ENCODE measurements around the gene GRIK1.
A peak's percentile ranks its signal among the peaks of the same experiment; 100 is the strongest.
"Not testable (repeated sequence)": the region's sequence is repeated elsewhere in the genome, so short reads cannot be mapped to it uniquely, and the experiment has no call there.

GRIK1 gene

GRCh38 chr21:29606613-29607012 lies 333.2 kb downstream of the GRIK1 start:
- no peak for DNase-seq (ENCODE audit: low spot score)

- not testable (repeated sequence) for DNase-seq (ENCODE audit: low spot score)
Measured at GRCh38 chr21:29605219-29605618, 334.6 kb downstream of the GRIK1 start.

GRCh38 chr21:29604076-29604475 lies 335.7 kb downstream of the GRIK1 start:
- no peak for DNase-seq (ENCODE audit: low spot score)

- no peak for DNase-seq (ENCODE audit: low spot score)
Measured at GRCh38 chr21:29601047-29601446, 338.7 kb downstream of the GRIK1 start.

- DNase-seq (ENCODE audit: low spot score), result no peak
Measured at GRCh38 chr21:29586696-29587095, 353.1 kb downstream of the GRIK1 start.

- no peak for DNase-seq (ENCODE audit: low spot score)
Measured at GRCh38 chr21:29585462-29585861, 354.3 kb downstream of the GRIK1 start.

GRCh38 chr21:29583424-29583924 lies 356.3 kb downstream of the GRIK1 start:
- no peak for DNase-seq (ENCODE audit: low spot score)

- no peak for DNase-seq (ENCODE audit: low spot score)
Measured at GRCh38 chr21:29582855-29583254, 356.9 kb downstream of the GRIK1 start.

- no peak for DNase-seq (ENCODE audit: low spot score)
Measured at GRCh38 chr21:29581393-29581792, 358.4 kb downstream of the GRIK1 start.

GRCh38 chr21:29580732-29581285 lies 359.0 kb downstream of the GRIK1 start:
- no peak for DNase-seq (ENCODE audit: low spot score)

GRCh38 chr21:29578306-29578705 lies 361.5 kb downstream of the GRIK1 start:
- DNase-seq (ENCODE audit: low spot score), result no peak

- DNase-seq (ENCODE audit: low spot score), result no peak
Measured at GRCh38 chr21:29571949-29572348, 367.8 kb downstream of the GRIK1 start.

- no peak for DNase-seq (ENCODE audit: low spot score)
Measured at GRCh38 chr21:29568020-29568697, 371.6 kb downstream of the GRIK1 start.

- DNase-seq (ENCODE audit: low spot score), result no peak
Measured at GRCh38 chr21:29557931-29558725, 381.7 kb downstream of the GRIK1 start.

GRCh38 chr21:29557200-29557599 lies 382.6 kb downstream of the GRIK1 start:
- peak; percentile 26 for DNase-seq (ENCODE audit: low spot score)

- DNase-seq (ENCODE audit: low spot score), result no peak
Measured at GRCh38 chr21:29555601-29556000, 384.2 kb downstream of the GRIK1 start.

GRCh38 chr21:29550205-29550604 lies 389.6 kb downstream of the GRIK1 start:
- no peak for DNase-seq (ENCODE audit: low spot score)

GRCh38 chr21:29549614-29550013 lies 390.2 kb downstream of the GRIK1 start:
- DNase-seq (ENCODE audit: low spot score), result no peak

GRCh38 chr21:29547998-29548397 lies 391.8 kb downstream of the GRIK1 start:
- no peak for DNase-seq (ENCODE audit: low spot score)

- DNase-seq (ENCODE audit: low spot score), result no peak
Measured at GRCh38 chr21:29546071-29546470, 393.7 kb downstream of the GRIK1 start.

- no peak for DNase-seq (ENCODE audit: low spot score)
Measured at GRCh38 chr21:29540289-29540688, 399.5 kb downstream of the GRIK1 start.

- DNase-seq (ENCODE audit: low spot score), result no peak
Measured at GRCh38 chr21:29538115-29538514, 401.7 kb downstream of the GRIK1 start.

GRCh38 chr21:29534448-29534847 lies 405.3 kb downstream of the GRIK1 start:
- DNase-seq (ENCODE audit: low spot score), result no peak
